Activated T-cell treated with anti-CD3 and anti-CD28 coated beads for 24 hours (primary cell): Measurements from ENCODE around the gene ORC5.
"Not testable (repeated sequence)": the region's sequence is repeated elsewhere in the genome, so short reads cannot be mapped to it uniquely, and the experiment has no call there.

Experiments
- DNase-seq: peaks from one replicate; pipeline ENCODE4 v3.0.0-alpha.2; 2020; ENCODE audit warnings: low read depth

The ORC5 gene

DNA sequence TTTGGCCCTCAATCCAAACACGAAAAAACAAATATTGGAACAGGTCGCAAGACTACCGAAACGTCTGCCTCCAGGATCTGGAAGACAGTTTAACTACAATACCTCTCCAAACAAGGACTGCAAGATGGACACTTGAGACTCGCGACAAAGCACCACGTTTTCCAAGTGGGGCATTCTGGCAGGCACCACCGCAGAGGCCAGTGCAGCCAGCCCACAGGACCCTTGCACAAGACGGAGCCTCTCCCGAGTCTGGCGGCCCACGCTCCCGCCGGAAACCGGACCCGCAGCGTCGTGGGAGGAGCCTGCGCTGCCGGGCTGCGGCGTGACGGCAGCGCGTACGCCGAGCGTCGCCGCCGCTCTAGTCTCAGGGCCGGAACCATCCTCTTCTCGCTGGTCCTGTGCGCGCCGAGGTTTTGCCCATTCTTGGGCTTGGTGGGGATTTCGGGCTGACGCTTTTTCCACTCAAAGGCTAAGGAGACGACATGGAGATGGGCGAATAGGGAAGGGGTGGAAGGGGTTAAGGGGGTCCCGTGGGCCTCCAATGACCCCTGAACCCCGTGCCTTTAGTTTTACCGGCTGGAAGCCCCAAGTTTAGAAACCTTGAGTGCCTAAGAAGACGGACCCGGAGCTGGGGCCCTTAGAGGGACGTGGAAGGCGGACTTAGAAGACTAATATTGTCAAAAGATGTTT is at the start of gene ORC5:
Gene ORC5, minus strand, starts transcription at position 283 of the 690 bp plus-strand sequence. Its CDS starts 109 bp downstream, at position 174.
- DNase-seq, result peak; percentile 73

DNA sequence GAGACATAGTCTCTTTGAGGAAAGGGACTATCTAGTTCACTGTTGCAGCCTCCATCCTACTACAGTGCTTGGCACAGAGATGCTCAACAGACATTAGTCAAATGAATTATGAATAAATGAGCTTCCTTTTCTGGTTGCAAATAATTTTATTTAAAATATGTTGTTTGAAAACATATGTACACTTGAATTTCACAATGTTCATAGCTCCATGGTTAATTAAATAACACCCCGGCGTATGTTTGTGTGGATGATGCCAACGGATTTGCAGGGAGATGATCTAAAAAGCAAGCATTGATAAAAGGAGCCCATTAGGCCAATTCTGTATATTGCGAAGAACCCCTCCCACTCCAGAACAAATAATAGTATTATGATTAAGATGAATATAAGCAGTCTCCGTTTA is 47.8 kb upstream of the ORC5 start:
- DNase-seq, result no peak

- no peak for DNase-seq
Measured at GRCh38 chr7:104255194-104255593, 47.4 kb upstream of the ORC5 start.

GRCh38 chr7:104254696-104255095 is 46.9 kb upstream of the ORC5 start:
- DNase-seq, result no peak

GRCh38 chr7:104252409-104253134 is 44.8 kb upstream of the ORC5 start:
- DNase-seq, result no peak

- DNase-seq, result no peak
Measured at GRCh38 chr7:104242638-104243037, 34.8 kb upstream of the ORC5 start.

GRCh38 chr7:104241538-104242209 is 33.9 kb upstream of the ORC5 start:
- no peak for DNase-seq

DNA sequence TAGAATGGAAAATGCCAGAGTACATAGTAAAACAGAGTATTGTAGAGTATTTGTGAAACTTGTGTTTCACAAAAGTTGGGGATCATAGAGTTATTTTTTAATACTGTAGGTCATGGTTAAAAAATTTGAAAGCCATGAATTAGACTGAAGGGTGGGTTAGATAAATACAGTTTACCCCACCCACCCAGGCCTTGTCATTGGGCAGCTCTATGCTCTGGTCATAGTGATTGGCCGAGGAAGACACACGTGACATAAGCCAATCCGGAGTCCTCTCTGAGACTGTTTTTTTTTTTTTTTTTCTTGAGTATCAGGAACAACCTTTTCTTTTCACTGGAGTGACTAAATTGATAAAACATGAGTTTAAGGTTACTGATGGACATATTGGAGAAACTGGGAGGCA is 33.3 kb upstream of the ORC5 start:
- DNase-seq, result no peak

DNA sequence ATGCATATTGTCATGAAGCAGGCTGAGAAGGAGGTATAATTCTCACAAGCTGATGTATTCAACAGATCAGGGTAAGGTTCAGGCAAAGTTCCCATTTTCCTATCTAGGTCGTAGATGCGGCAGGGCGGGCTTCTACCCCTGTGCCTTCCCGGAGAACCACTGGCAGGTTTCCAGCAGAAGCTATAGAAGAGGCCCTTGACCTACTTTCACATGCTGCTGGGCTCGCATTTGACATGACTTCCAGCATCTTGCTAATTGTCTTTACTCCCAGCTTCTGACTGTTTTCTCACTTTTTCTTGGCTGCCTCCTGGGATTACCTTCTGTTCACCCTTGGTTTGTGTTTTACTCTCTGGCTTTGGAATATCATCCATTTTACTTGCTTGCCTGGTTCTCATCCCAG is 32.6 kb upstream of the ORC5 start:
- DNase-seq, result no peak

- not testable (repeated sequence) for DNase-seq
Measured at GRCh38 chr7:104234990-104235389, 27.2 kb upstream of the ORC5 start.

DNA sequence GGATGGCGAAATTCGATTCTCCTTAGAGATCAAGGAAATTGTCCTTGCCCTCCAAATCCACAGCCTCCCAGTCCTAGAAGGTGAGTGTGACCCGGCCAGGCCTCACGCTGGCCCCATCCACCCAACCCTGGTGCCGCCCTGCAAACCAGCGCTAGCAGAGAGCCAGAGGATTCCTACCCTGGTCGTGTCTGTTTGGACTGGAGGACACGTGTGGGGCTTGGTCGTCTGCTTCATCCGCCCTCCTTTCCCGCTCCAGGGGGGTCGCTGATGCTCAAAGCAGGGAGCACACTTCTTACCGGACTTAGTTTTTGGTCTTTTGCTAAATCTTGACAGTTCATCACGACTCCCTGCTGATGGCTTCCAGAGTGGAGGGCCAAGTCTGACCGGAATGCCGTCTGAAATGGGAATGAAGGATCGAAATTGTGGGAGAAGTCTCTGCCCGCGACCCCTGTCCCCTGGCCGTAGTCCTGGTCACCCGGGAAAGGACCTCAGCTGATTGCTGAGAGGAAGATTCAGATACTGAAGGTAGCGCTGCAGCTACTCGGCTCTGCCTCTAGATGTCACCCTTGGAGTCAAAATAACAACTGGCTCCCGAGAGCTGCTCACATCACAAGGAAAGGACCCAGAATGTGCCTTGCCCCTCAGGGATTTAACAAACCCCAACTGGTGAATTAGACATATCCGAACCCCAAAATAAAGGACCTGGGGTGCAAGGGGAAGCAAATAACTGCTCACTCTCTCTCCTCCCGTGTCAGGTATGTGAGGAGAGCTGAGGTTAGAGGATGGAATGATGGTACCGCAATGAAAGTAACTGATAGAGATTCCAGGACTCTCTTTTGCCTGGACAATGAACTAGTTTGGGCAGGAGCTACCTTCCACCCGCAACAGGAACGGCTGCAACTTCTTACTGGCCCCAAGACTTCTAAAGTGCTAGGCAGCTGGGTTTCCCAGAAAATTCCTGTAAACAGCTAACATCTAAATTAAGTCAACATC is 23.5 kb upstream of the ORC5 start:
- DNase-seq, result peak; percentile 25

DNA sequence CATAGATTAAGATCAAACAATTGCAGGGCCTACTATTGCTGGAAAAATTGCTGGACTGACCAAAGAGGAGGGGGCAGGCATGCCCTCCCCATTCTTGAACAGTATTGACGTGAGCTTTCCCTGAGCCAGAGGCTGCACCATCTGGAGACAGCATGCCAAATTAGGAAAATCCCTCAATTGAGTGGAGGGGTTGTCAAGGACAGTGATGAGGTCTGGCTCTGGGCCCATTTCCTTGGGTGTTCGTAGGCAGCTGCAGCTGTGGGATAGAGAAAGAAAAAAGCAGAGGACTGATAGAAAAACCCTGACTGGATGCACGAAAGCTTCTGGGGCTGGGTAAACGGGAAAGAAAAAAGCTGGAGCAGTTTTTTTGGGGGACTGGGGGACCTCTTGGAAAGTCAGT is 22.8 kb upstream of the ORC5 start:
- no peak for DNase-seq

GRCh38 chr7:104228442-104228841 is 20.6 kb upstream of the ORC5 start:
- no peak for DNase-seq

GRCh38 chr7:104225451-104225850 is 17.6 kb upstream of the ORC5 start:
- DNase-seq, result no peak

GRCh38 chr7:104217620-104218019 is 9.8 kb upstream of the ORC5 start:
- no peak for DNase-seq

GRCh38 chr7:104209063-104209462 is 1.2 kb upstream of the ORC5 start:
- DNase-seq, result no peak

DNA sequence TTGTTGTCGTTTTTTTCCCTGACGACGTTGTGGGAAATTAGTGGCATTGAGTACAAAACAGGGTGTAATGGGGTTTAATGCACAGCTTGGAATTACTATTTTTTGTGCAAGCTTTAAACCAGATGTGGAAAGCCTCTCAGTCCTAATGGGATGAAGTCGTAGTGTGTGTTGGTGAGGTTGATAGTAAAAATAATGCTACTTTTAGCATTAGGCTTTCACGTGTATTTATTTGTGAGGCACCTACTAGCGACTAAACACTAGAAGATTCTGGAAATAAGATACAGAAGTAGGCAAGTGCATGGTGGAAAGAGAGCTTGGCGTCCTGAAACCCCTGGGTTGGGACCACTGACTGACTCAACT is 588 bp upstream of the ORC5 start:
- DNase-seq, result no peak

GRCh38 chr7:104207348-104207730 is 474 bp downstream of the ORC5 start:
- no peak for DNase-seq

- no peak for DNase-seq
Measured at GRCh38 chr7:104206841-104207240, 972 bp downstream of the ORC5 start.

DNA sequence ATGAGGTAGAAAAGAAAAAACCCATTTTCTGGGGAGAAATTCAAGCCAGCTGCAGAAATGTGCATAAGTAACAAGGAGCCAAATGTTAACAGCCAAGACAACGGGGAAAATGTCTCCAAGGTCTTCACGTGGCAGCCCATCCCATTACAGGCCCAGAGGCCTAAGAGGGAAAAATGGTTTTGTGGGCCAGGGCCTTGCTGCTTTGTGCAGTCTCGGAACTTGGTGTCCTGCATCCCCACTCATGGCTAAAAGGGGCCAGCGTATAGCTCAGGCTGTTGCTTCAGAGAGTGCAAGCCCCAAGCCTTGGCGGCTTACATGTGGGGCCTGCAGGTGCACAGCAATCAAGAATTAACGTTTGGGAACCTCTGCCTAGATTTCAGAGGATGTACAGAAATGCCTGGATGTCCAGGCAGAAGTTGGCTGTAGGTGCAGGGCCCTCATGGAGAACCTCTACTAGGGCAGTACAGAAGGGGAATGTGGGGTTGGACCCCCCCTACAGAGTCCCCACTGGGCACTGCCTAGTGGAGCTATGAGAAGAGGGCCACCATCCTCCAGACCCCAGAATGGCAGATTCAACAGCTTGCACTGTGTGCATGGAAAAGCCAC is 9.0 kb downstream of the ORC5 start:
- DNase-seq, result no peak

- no peak for DNase-seq
Measured at GRCh38 chr7:104196161-104196560, 11.7 kb downstream of the ORC5 start.

GRCh38 chr7:104192434-104192833 is 15.4 kb downstream of the ORC5 start:
- no peak for DNase-seq
